Umbilical cord (tissue), 2 donors: ENCODE data around the gene RASGEF1C. TPM values are rescaled to one million over a fixed set of nuclear protein-coding genes. Genes with fewer than 3 reads are reported as not detected.

Experiments
- DNase-seq: peaks from one replicate; pipeline ENCODE4 v3.0.0-alpha.2; 2015; ENCODE audit warnings: low spot score
- total RNA-seq: library from RNA; depleted of rRNA; stranded (reverse); fragments of >200 nt; gene quantifications from one replicate; pipeline ENCODE4 v1.2.3, GENCODE V29; 2014; ENCODE audit warnings: low replicate concordance; ENCODE audit not compliant: insufficient read depth

Gene RASGEF1C
- total RNA-seq, 1 donor from 2014 or later: 5.8 TPM

GRCh38 chr5:180059326-180059725 lies 149.7 kb downstream of the RASGEF1C start:
- DNase-seq: no peak

DNA sequence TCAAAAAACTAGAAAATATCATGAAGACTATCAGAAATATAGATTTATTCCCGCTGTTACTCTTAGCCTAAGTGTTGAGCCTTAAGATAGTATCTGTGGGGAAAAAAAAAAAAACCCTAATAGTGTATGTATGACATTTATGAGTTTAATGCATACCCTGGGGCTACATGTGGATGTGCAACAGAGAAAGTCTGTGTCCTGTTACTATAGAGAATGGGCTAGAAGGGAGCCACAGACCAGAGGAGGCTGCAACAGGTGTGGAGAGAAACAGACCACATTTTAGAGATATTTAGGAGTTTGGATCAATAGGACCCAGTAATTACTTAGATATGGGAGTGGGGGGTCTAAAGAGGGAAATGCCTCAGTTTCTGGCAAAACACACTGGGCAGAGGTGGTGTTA lies 152.9 kb downstream of the RASGEF1C start:
- no peak for DNase-seq

DNA sequence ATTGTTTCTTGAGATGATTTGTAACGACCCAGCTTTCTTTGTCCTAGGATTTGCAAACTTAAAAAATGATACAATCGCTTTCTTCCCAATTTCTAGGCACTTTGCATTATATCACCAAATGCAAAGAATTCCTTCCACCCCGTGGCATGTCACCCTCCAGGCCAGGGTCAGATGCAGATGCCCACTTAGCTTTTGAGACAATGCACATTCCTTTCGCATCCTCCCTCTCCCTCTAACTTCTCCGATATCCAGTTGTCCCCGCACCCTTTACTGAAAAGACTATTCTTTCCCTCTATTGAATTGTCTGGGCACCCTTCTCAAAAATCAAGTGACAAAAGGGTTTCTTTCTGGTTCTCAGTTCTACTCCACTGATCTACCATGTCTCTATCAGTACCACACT lies 154.8 kb downstream of the RASGEF1C start:
- no peak for DNase-seq

DNA sequence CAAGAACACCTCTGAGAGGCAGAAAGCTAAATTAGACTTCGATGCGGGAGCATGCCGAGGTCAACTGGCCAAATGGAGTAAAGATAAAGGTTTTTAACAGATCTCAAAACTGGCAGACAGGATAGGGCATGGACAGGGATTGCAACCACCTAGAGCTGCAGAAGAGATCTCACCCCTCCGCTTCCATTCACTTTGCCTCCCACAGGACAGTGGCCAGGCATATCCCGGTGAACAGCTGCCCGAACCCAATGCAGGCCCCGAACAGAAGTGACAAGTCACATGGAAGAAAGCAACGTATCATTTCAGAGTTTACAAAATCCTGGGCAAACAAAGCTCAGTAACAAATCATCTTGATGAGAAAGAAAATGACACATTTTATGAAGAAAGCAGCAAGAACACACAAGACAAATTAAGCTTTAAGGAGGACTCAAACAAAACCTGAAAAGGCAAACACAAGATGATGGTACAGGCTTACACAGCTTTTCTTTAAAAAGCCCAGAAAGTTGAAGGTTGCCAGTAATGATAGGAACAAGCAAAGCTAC lies 155.9 kb downstream of the RASGEF1C start:
- no peak for DNase-seq

DNA sequence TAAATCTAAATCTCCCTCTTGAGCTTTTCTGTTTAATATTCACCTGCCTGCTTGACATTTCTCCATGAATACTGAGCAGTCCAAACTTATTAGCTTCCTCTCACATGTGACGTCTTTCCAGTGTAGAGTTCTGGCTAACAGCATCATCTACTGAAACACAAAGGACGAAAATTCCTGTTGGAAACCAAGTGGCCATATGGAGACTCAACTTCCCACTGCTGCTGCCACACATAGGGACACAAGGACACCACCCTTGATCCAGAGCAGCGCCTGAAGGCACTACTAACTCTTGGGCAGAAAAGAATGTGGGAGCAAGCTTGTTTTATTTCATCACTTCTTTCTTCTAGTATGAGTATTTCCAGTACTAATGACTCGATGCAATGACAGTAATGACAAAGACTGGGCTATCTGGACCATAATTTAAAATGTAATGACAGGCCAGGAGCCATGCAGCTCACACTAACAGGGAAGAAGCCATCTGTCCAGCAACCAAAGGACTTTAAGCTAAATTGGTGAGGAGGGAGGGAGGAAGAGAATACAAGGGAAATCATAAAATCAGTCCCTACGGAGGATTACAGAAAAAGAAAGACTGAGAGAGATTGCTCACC lies 156.7 kb downstream of the RASGEF1C start:
- no peak for DNase-seq

Other genes with a start within 250 kb of the RASGEF1C start
- gene RNF130, start 137.5 kb downstream of the RASGEF1C start, total RNA-seq: 73.9 TPM
- 32.0 TPM for gene MAPK9, start 82.9 kb upstream of the RASGEF1C start, total RNA-seq
- 170 TPM for gene GFPT2, start 144.1 kb upstream of the RASGEF1C start, total RNA-seq